ENCODE data around the gene PLOD3. TPM values are rescaled to one million over a fixed set of nuclear protein-coding genes. Genes with fewer than 3 reads are reported as not detected.

PLOD3 gene
- total RNA-seq, 1 experiment from 2014 or later, result 74.5 TPM

DNA sequence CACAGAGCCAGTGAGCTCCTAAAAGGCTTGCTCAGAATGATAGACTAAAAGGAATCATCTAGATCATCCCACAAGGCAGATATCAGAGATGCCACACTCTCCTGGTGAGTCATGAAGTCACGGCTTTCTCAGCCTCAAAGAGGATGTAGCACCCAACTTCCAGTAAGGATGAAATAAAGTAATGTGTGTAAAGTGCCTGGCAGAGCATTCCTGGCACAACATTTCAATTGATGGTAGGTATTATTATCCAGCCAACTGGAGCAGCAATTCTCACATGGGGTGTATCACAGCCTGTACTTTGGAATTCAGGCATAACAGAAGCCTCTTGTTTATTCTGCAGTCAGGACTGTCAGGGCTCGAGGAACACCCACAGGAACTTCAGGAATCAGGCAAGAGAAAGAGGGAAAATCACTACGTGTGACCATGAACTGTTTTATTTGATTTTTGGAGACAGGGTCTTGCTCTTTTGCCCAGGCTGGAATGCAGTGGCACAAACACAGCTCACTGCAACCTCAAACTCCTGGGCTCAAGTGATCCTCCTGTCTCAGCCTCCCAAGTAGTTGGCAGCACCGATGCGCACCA, 32.0 kb downstream of the PLOD3 start:
- H2AFZ ChIP-seq (ENCODE audit: low read length), result no peak overlapping the region
- H3K18ac ChIP-seq (ENCODE audit: insufficient read length, low read depth, low read length), result no peak overlapping the region
- no peaks in the 10 kb centered on the region for H3K79me1 ChIP-seq (ENCODE audit: insufficient read depth, low read depth, low read length, poor library complexity, severe bottlenecking)
- no peak overlapping the region for H3K4me3 Mint-ChIP-seq
- no peaks in the 10 kb centered on the region for H3K9me3 Mint-ChIP-seq
- no peak overlapping the region for H3K4ac ChIP-seq (ENCODE audit: low read depth, low read length)
- no peak overlapping the region for H3K27ac ChIP-seq (ENCODE audit: insufficient read length, low read depth, low read length)
- H2BK120ac ChIP-seq (ENCODE audit: low read depth, low read length, poor library complexity, severe bottlenecking), result no peak overlapping the region
- H3K9me3 ChIP-seq (ENCODE audit: control insufficient read depth, low read depth, low read length), result no peaks in the 10 kb centered on the region
- H2BK15ac ChIP-seq (ENCODE audit: low read depth, low read length), result no peak overlapping the region
- no peaks in the 10 kb centered on the region for H3K36me3 Mint-ChIP-seq (ENCODE audit: insufficient read depth in 1 of 3, low read depth in 3 of 3)
- H2BK5ac ChIP-seq (ENCODE audit: insufficient read length, low read length), result no peak overlapping the region
- no peak overlapping the region for H2BK20ac ChIP-seq (ENCODE audit: low read depth, low read length, poor library complexity, severe bottlenecking)
- H4K91ac ChIP-seq (ENCODE audit: insufficient read length, low read depth, low read length), result no peak overlapping the region
- no peaks in the 10 kb centered on the region for H3K79me2 ChIP-seq (ENCODE audit: insufficient read depth, low read length)
- H3K27ac Mint-ChIP-seq, result no peak overlapping the region
- H3K27me3 ChIP-seq (ENCODE audit: insufficient read depth, low read length), result peaks cover 2% of the 10 kb centered on the region; the same call in 1 of the 2 replicates
- TF ChIP-seq, protein P1, sequence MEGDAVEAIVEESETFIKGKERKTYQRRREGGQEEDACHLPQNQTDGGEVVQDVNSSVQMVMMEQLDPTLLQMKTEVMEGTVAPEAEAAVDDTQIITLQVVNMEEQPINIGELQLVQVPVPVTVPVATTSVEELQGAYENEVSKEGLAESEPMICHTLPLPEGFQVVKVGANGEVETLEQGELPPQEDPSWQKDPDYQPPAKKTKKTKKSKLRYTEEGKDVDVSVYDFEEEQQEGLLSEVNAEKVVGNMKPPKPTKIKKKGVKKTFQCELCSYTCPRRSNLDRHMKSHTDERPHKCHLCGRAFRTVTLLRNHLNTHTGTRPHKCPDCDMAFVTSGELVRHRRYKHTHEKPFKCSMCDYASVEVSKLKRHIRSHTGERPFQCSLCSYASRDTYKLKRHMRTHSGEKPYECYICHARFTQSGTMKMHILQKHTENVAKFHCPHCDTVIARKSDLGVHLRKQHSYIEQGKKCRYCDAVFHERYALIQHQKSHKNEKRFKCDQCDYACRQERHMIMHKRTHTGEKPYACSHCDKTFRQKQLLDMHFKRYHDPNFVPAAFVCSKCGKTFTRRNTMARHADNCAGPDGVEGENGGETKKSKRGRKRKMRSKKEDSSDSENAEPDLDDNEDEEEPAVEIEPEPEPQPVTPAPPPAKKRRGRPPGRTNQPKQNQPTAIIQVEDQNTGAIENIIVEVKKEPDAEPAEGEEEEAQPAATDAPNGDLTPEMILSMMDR (conservative IDR thresholded peaks at IDR 0.05), result no peak
- no peak overlapping the region for H3K9ac ChIP-seq (ENCODE audit: extremely low read depth, insufficient read length, low read length)
- H2BK12ac ChIP-seq (ENCODE audit: insufficient read length, low read depth, low read length), result no peak overlapping the region
- peaks cover 11 to 13% of the 10 kb centered on the region in 2 experiments for H3K4me1 Mint-ChIP-seq
- no peak overlapping the region for H3K23ac ChIP-seq (ENCODE audit: insufficient read length, low read depth, low read length)
- peaks cover 4% of the 10 kb centered on the region for H3K23me2 ChIP-seq (ENCODE audit: insufficient read length, low read depth, low read length, poor library complexity, severe bottlenecking)
- WGBS (ENCODE audit: extremely low coverage, insufficient read length, low lambda C conversion rate), result no CpG with 5 or more reads among the region's 5 CpGs
- no peak for DNase-seq
- H4K20me1 ChIP-seq (ENCODE audit: control insufficient read depth, insufficient read depth, insufficient read length), result no peaks in the 10 kb centered on the region
- peaks cover 26% of the 10 kb centered on the region for H3K27me3 Mint-ChIP-seq (ENCODE audit: low read depth)
- H3K14ac ChIP-seq (ENCODE audit: insufficient read depth, low read length), result no peak overlapping the region
- H2AK5ac ChIP-seq (ENCODE audit: insufficient read length, low read length), result no peak overlapping the region
- H3T11ph ChIP-seq (ENCODE audit: low read length), result no peak overlapping the region
- no peak overlapping the region for H3K4me2 ChIP-seq (ENCODE audit: insufficient read depth, insufficient read length, low read length)
- no peak overlapping the region for H4K8ac ChIP-seq (replicated peaks; ENCODE audit: insufficient read length, low read depth, low read length)
- no peak overlapping the region for H3K56ac ChIP-seq (ENCODE audit: insufficient read length, low read depth, low read length)
- no peaks in the 10 kb centered on the region; the same call in 1 of the 2 replicates for H3K4me1 ChIP-seq (ENCODE audit: insufficient read depth, low read length)
- no peak overlapping the region for H4K5ac ChIP-seq (ENCODE audit: insufficient read length, low read depth, low read length)

Measured in H9 (cell line).